MM.1S (cell line): Measurements from ENCODE around the gene FBXW11.

Experiments used
- CTCF ChIP-seq: fragments of 300-600 bp; sonication (generic); IDR thresholded peaks from 2 replicates; pipeline ENCODE4 v1.5.1; 2016; ENCODE audit warnings: antibody characterized with exemption, low read length, mixed read lengths
- EZH2 ChIP-seq: fragments of 300-600 bp; sonication (generic); optimal IDR thresholded peaks from 2 replicates; pipeline ENCODE3; 2017; ENCODE audit warnings: low read depth, mild to moderate bottlenecking, antibody characterized with exemption, low read length, mixed read lengths
- EZH2phosphoT487 ChIP-seq: fragments of 300-600 bp; sonication (generic); IDR thresholded peaks from 2 replicates; pipeline ENCODE4 v1.6.1; 2018; ENCODE audit warnings: antibody characterized with exemption, low read length

GRCh38 chr5:171999100-171999499 is 7.3 kb downstream of the FBXW11 start:
- no peak for TF ChIP-seq CTCF
- TF ChIP-seq EZH2 = no peak
- no peak for TF ChIP-seq EZH2phosphoT487
